GM19324 (cell line): ENCODE results near the gene SNRNP48.

Source experiments
- ATAC-seq: cut with Tn5 transposase; IDR thresholded peaks from one replicate; pipeline ENCODE4 v1.9.1; 2021; ENCODE audit warnings: mild to moderate bottlenecking, moderate library complexity; ENCODE audit not compliant: unreplicated experiment, low FRiP score

The SNRNP48 gene

GRCh38 chr6:7589949-7590917 lies at the start of gene SNRNP48:
Gene SNRNP48 (plus strand): TSS chr6:7590198. CDS start chr6:7590258, 60 bp downstream.
- peak; percentile 100 for ATAC-seq

GRCh38 chr6:7540595-7540994 lies 49.4 kb upstream of the SNRNP48 start:
- no peak for ATAC-seq

- no peak for ATAC-seq
These were observed 48.6 kb upstream of the SNRNP48 start, which contains the start of gene DSP for GRCh38 chr6:7541175-7542064. Gene DSP (plus strand): TSS chr6:7541671. CDS start chr6:7541916, 245 bp downstream.

- no peak for ATAC-seq
These were observed 47.7 kb upstream of the SNRNP48 start for GRCh38 chr6:7542065-7542873.

GRCh38 chr6:7542874-7543624 lies 46.9 kb upstream of the SNRNP48 start:
- no peak for ATAC-seq

GRCh38 chr6:7543789-7544424 lies 46.1 kb upstream of the SNRNP48 start:
- no peak for ATAC-seq

GRCh38 chr6:7544597-7544996 lies 45.4 kb upstream of the SNRNP48 start:
- ATAC-seq = no peak

- no peak for ATAC-seq
These were observed 44.5 kb upstream of the SNRNP48 start for GRCh38 chr6:7545316-7546019.

- ATAC-seq = no peak
These were observed 44.0 kb upstream of the SNRNP48 start for GRCh38 chr6:7546020-7546369.

GRCh38 chr6:7546383-7546782 lies 43.6 kb upstream of the SNRNP48 start:
- no peak for ATAC-seq

GRCh38 chr6:7546896-7547295 lies 43.1 kb upstream of the SNRNP48 start:
- ATAC-seq = no peak

- ATAC-seq = no peak
These were observed 42.7 kb upstream of the SNRNP48 start for GRCh38 chr6:7547315-7547714.

GRCh38 chr6:7550433-7550801 lies 39.6 kb upstream of the SNRNP48 start:
- no peak for ATAC-seq

GRCh38 chr6:7554533-7555275 lies 35.3 kb upstream of the SNRNP48 start:
- ATAC-seq = no peak

GRCh38 chr6:7555671-7556070 lies 34.3 kb upstream of the SNRNP48 start:
- ATAC-seq = no peak

- no peak for ATAC-seq
These were observed 33.4 kb upstream of the SNRNP48 start for GRCh38 chr6:7556394-7557106.

- ATAC-seq = no peak
These were observed 32.3 kb upstream of the SNRNP48 start for GRCh38 chr6:7557652-7558051.
